SIG-M5 treated with dmso at 0.1 percent for 504 hours (cell line): ENCODE measurements around the gene HMCN1.

Experiments used
- DNase-seq: peaks from one replicate; lab custom pipeline; 2025; ENCODE audit not compliant: unreplicated experiment; lab: John Stamatoyannopoulos, UW

The HMCN1 gene

GRCh38 chr1:186215636-186216035, 481.4 kb downstream of the HMCN1 start:
- no peak for DNase-seq

GRCh38 chr1:186218654-186219352, 484.6 kb downstream of the HMCN1 start:
- DNase-seq: peak; percentile 58

GRCh38 chr1:186220067-186220466, 485.9 kb downstream of the HMCN1 start:
- peak; percentile 16 for DNase-seq

- DNase-seq: no peak
These were observed 486.7 kb downstream of the HMCN1 start for GRCh38 chr1:186220911-186221310.

GRCh38 chr1:186225096-186225495, 490.9 kb downstream of the HMCN1 start:
- DNase-seq: peak; percentile 47

- no peak for DNase-seq
These were observed 494.6 kb downstream of the HMCN1 start for GRCh38 chr1:186228749-186229148.

- DNase-seq: no peak
These were observed 497.8 kb downstream of the HMCN1 start for GRCh38 chr1:186231861-186232436.

- no peak for DNase-seq
These were observed 500.9 kb downstream of the HMCN1 start for GRCh38 chr1:186234976-186235686.

- no peak for DNase-seq
These were observed 501.5 kb downstream of the HMCN1 start for GRCh38 chr1:186235696-186236095.

GRCh38 chr1:186236921-186237320, 502.7 kb downstream of the HMCN1 start:
- DNase-seq: no peak

GRCh38 chr1:186239171-186239570, 505.0 kb downstream of the HMCN1 start:
- DNase-seq: no peak

- DNase-seq: no peak
These were observed 506.2 kb downstream of the HMCN1 start for GRCh38 chr1:186240436-186240835.
